Measurements from ENCODE around the gene SLC25A46.
A peak's percentile ranks its signal among the peaks of the same experiment; 100 is the strongest.
"Not testable (repeated sequence)": the region's sequence is repeated elsewhere in the genome, so short reads cannot be mapped to it uniquely, and the experiment has no call there.

SLC25A46 gene

GRCh38 chr5:110707260-110707844 is 31.5 kb upstream of the SLC25A46 start:
- DNase-seq (ENCODE audit: low spot score): no peak
- in situ Hi-C loops (cut with MboI; ENCODE audit: low pct_unique_long_range_greater_than_20kb, low sequenced_read_pairs, unreplicated experiment): no loop called here
- no peak for TF ChIP-seq CTCF (IDR thresholded peaks at IDR 0.05; ENCODE audit: extremely low read depth, insufficient read depth, missing control alignments)

- DNase-seq (ENCODE audit: low spot score): no peak
Observed at GRCh38 chr5:110716247-110717245, 22.3 kb upstream of the SLC25A46 start.

GRCh38 chr5:110718311-110718710 is 20.5 kb upstream of the SLC25A46 start:
- no peak for TF ChIP-seq CTCF (IDR thresholded peaks at IDR 0.05; ENCODE audit: extremely low read depth, insufficient read depth, missing control alignments)
- in situ Hi-C loops (cut with MboI; ENCODE audit: low pct_unique_long_range_greater_than_20kb, low sequenced_read_pairs, unreplicated experiment): no loop called here
- DNase-seq (ENCODE audit: low spot score): no peak

More at GRCh38 chr5:110716247-110717245, 22.3 kb upstream of the SLC25A46 start:
- in situ Hi-C loops (cut with MboI; ENCODE audit: low pct_unique_long_range_greater_than_20kb, low sequenced_read_pairs, unreplicated experiment): no loop called here
- peak; percentile 26 for TF ChIP-seq CTCF (IDR thresholded peaks at IDR 0.05; ENCODE audit: extremely low read depth, insufficient read depth, missing control alignments)

GRCh38 chr5:110726249-110727024 is 12.4 kb upstream of the SLC25A46 start, which contains the start of gene TMEM232:
Gene TMEM232, minus strand, starts transcription at chr5:110726671. Its CDS starts 59,319 bp downstream, at chr5:110667352.
- in situ Hi-C loops (cut with MboI; ENCODE audit: low pct_unique_long_range_greater_than_20kb, low sequenced_read_pairs, unreplicated experiment): loop anchor here (25.0 kb wide), 1 partner anchor 536 kb away; no protein-coding TSS in a partner anchor
- TF ChIP-seq CTCF (IDR thresholded peaks at IDR 0.05; ENCODE audit: extremely low read depth, insufficient read depth, missing control alignments): no peak
- DNase-seq (ENCODE audit: low spot score): no peak

- DNase-seq (ENCODE audit: low spot score): no peak
- in situ Hi-C loops (cut with MboI; ENCODE audit: low pct_unique_long_range_greater_than_20kb, low sequenced_read_pairs, unreplicated experiment): loop anchor here (25.0 kb wide), 1 partner anchor 535 kb away; no protein-coding TSS in a partner anchor
- no peak for TF ChIP-seq CTCF (IDR thresholded peaks at IDR 0.05; ENCODE audit: extremely low read depth, insufficient read depth, missing control alignments)
Observed at GRCh38 chr5:110727025-110727314, 11.8 kb upstream of the SLC25A46 start.

GRCh38 chr5:110731499-110731898 is 7.3 kb upstream of the SLC25A46 start:
- not testable (repeated sequence) for DNase-seq (ENCODE audit: low spot score)
- in situ Hi-C loops (cut with MboI; ENCODE audit: low pct_unique_long_range_greater_than_20kb, low sequenced_read_pairs, unreplicated experiment): loop anchor here (25.0 kb wide), 1 partner anchor 531 kb away; no protein-coding TSS in a partner anchor

Data from GM13977 (cell line).